Measurements from ENCODE around the gene ZNRF3. TPM values are rescaled to one million over a fixed set of nuclear protein-coding genes. Genes with fewer than 3 reads are reported as not detected.

ZNRF3 gene
- total and polyA plus RNA-seq, 7 donors, result 0.23 to 13.6 (median 8.9) TPM

DNA sequence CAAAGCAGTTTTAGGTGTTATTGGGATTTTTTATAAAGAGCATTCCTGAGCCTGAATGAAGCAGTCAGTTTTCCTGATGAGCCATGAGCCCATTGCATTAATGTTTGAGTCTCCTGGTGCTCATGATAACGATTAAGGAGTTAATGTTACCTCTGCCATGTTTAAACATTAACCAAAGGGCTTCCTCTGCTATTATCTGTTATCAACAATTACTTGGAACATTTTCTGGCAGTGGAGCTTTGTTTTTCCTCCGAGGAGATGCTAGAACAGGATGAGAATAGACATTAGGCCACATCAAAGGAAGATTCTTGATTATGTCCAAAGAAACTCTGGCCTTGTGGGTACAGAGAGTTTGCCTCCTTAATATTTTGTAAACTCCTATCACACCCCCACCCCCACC, 49.9 kb downstream of the ZNRF3 start:
- Histone ChIP-seq H3K36me3 (no peaks in the 10 kb centered on the region), H3K4me1 (peaks cover 0 to 21% (median 5%) of the 10 kb centered on the region in 4 donors), H3K27ac (no peak overlapping the region), H3K4me3 (no peak overlapping the region), H3K27me3 (no peaks in the 10 kb centered on the region), H3K9me3 (no peaks in the 10 kb centered on the region)
- no peak for DNase-seq
- TF ChIP-seq POLR2A (IDR thresholded peaks at IDR 0.05) (no peak), EP300 (IDR thresholded peaks at IDR 0.05) (no peak), POLR2AphosphoS5 (IDR thresholded peaks at IDR 0.05) (no peak), CTCF (IDR thresholded peaks at IDR 0.05) (no peak)
- WGBS, 2 donors, result 14 to 52% methylated on average over 2 of the region's 2 CpGs
- intact Hi-C loops (cut with DNase I), result no loop called here

- no peak for TF ChIP-seq CTCF (IDR thresholded peaks at IDR 0.05)
- TF ChIP-seq POLR2A (IDR thresholded peaks at IDR 0.05), result no peak
- TF ChIP-seq EP300 (IDR thresholded peaks at IDR 0.05), result no peak
- TF ChIP-seq POLR2AphosphoS5 (IDR thresholded peaks at IDR 0.05), result no peak
- intact Hi-C loops (cut with DNase I), result no loop called here
- H3K4me3 ChIP-seq, result no peak overlapping the region
- no peak for DNase-seq
- peaks cover 0 to 21% (median 5%) of the 10 kb centered on the region in 4 donors for H3K4me1 ChIP-seq
- H3K9me3 ChIP-seq, result no peaks in the 10 kb centered on the region
- 58 to 75% methylated on average over 3 of the region's 3 CpGs for WGBS, 2 donors
- no peak overlapping the region for H3K27ac ChIP-seq
- no peaks in the 10 kb centered on the region for H3K36me3 ChIP-seq
- no peaks in the 10 kb centered on the region for H3K27me3 ChIP-seq
Observed at GRCh38 chr22:28934026-28934425, 50.7 kb downstream of the ZNRF3 start.

DNA sequence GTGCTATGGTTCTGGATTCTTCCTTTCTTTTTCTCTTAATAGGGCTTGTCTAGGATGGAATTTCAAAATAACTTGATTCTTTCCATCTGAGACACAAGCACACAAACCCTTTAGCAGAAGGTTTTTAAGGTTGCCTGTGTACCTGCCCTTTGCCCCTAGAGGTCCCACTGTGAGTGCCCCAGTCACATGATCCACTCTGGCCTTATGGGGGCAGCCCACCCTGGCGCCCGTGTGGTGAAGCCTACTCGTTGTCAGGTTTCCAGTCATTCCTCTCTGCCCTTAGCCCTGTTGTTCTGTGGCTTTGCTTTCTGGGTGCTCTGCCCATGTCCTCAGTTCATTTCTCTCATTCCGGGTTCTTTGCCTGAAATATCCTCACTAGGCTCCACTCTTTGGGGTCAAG, 51.8 kb downstream of the ZNRF3 start:
- no peaks in the 10 kb centered on the region for H3K9me3 ChIP-seq
- DNase-seq, result no peak
- H3K27me3 ChIP-seq, result no peaks in the 10 kb centered on the region
- H3K4me3 ChIP-seq, result no peak overlapping the region
- WGBS, 2 donors, result 85 to 87% methylated on average over 4 of the region's 4 CpGs
- H3K36me3 ChIP-seq, result no peaks in the 10 kb centered on the region
- no peak for TF ChIP-seq POLR2AphosphoS5 (IDR thresholded peaks at IDR 0.05)
- no peak for TF ChIP-seq CTCF (IDR thresholded peaks at IDR 0.05)
- no peak for TF ChIP-seq POLR2A (IDR thresholded peaks at IDR 0.05)
- TF ChIP-seq EP300 (IDR thresholded peaks at IDR 0.05), result no peak
- H3K27ac ChIP-seq, result no peak overlapping the region
- intact Hi-C loops (cut with DNase I), result no loop called here
- H3K4me1 ChIP-seq, result peaks cover 0 to 28% (median 9%) of the 10 kb centered on the region in 4 donors

DNA sequence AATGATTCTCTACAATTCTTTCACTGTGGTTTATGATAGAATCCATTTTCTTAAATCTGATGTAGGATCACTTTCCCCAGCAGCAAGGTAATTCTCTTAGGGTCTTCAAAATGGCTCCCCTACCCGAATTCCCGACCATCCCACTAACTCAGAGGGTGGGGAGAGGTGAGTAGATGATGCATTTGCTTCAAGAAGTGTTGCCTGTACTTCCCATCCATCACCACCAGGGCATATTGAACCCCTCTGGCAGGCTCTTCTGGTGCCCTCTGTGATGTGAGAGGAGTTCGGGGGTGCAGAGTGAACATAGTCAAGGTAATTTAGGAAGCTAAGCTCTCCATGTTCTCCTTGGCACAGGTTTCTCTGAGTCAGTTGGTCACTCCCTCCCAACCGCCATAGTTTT, 52.3 kb downstream of the ZNRF3 start:
- no peak overlapping the region for H3K4me3 ChIP-seq
- DNase-seq, result no peak
- no peak for TF ChIP-seq EP300 (IDR thresholded peaks at IDR 0.05)
- peak in 1 of 4 experiments; percentile 25 for TF ChIP-seq CTCF (IDR thresholded peaks at IDR 0.05)
- H3K27ac ChIP-seq, result no peak overlapping the region
- 96 to 97% methylated on average over 4 of the region's 4 CpGs for WGBS, 2 donors
- intact Hi-C loops (cut with DNase I), result loop anchor here (2.0 kb wide), 1 partner anchor 13 kb away; no protein-coding TSS in a partner anchor
- H3K36me3 ChIP-seq, result no peaks in the 10 kb centered on the region
- H3K27me3 ChIP-seq, result no peaks in the 10 kb centered on the region
- H3K4me1 ChIP-seq, result peaks cover 0 to 28% (median 15%) of the 10 kb centered on the region in 4 donors
- no peaks in the 10 kb centered on the region for H3K9me3 ChIP-seq

GRCh38 chr22:28936200-28936599, 52.8 kb downstream of the ZNRF3 start:
- no peak overlapping the region for H3K4me3 ChIP-seq
- intact Hi-C loops (cut with DNase I), result loop anchor here (2.0 kb wide), 1 partner anchor 13 kb away; no protein-coding TSS in a partner anchor
- 93 to 97% methylated on average over 3 of the region's 3 CpGs for WGBS, 2 donors
- H3K9me3 ChIP-seq, result no peaks in the 10 kb centered on the region
- DNase-seq, result no peak
- H3K4me1 ChIP-seq, result peaks cover 0 to 30% (median 17%) of the 10 kb centered on the region in 4 donors
- TF ChIP-seq CTCF (IDR thresholded peaks at IDR 0.05), result no peak
- no peak for TF ChIP-seq POLR2A (IDR thresholded peaks at IDR 0.05)
- no peak for TF ChIP-seq EP300 (IDR thresholded peaks at IDR 0.05)
- no peak for TF ChIP-seq POLR2AphosphoS5 (IDR thresholded peaks at IDR 0.05)
- H3K36me3 ChIP-seq, result no peaks in the 10 kb centered on the region
- H3K27me3 ChIP-seq, result no peaks in the 10 kb centered on the region
- no peak overlapping the region for H3K27ac ChIP-seq
